H7 (cell line): ENCODE results near the gene KDR. TPM values are rescaled to one million over a fixed set of nuclear protein-coding genes. Genes with fewer than 3 reads are reported as not detected.

ENCODE experiments used
- DNase-seq: peaks from one replicate; pipeline ENCODE4 v3.0.0; 2012
- H3K27me3 ChIP-seq: 2 replicates; pipeline ENCODE4 v1.6.0; 2011; ENCODE audit warnings: mild to moderate bottlenecking, low read length; ENCODE audit not compliant: control insufficient read depth, insufficient read depth
- H3K36me3 ChIP-seq: replicated peaks from 2 replicates; pipeline ENCODE4 v1.5.1; 2011; ENCODE audit warnings: low read length; ENCODE audit not compliant: control insufficient read depth, insufficient read depth
- H3K4me3 ChIP-seq: 2 replicates; pipeline ENCODE4 v1.5.1; 2011; ENCODE audit warnings: low read depth, mild to moderate bottlenecking, control low read depth, low read length, moderate library complexity; ENCODE audit not compliant: insufficient read depth
- total RNA-seq: library from RNA; depleted of rRNA; stranded (reverse); fragments of >200 nt; shearing (Covaris generic); gene quantifications from 2 replicates; pipeline ENCODE4 v1.2.3, GENCODE V29; 2014

KDR gene
- total RNA-seq, 1 experiment from 2014 or later: 29.7 TPM

GRCh38 chr4:55107054-55107453 lies 18.3 kb downstream of the KDR start:
- H3K4me3 ChIP-seq: no peak overlapping the region
- H3K36me3 ChIP-seq: peaks cover 41% of the 10 kb centered on the region
- no peaks in the 10 kb centered on the region for H3K27me3 ChIP-seq
- no peak for DNase-seq

GRCh38 chr4:55103224-55103623 lies 22.2 kb downstream of the KDR start:
- Histone ChIP-seq H3K27me3 (no peaks in the 10 kb centered on the region), H3K4me3 (no peak overlapping the region), H3K36me3 (peaks cover 46% of the 10 kb centered on the region)
- no peak for DNase-seq

- Histone ChIP-seq H3K27me3 (no peaks in the 10 kb centered on the region), H3K36me3 (peaks cover 47% of the 10 kb centered on the region), H3K4me3 (no peak overlapping the region)
- no peak for DNase-seq
Measured at GRCh38 chr4:55099816-55100215, 25.6 kb downstream of the KDR start.

GRCh38 chr4:55098456-55099204 lies 26.8 kb downstream of the KDR start:
- no peak overlapping the region for H3K4me3 ChIP-seq
- H3K36me3 ChIP-seq: peaks cover 44% of the 10 kb centered on the region
- no peak for DNase-seq
- H3K27me3 ChIP-seq: no peaks in the 10 kb centered on the region

GRCh38 chr4:55096619-55097018 lies 28.8 kb downstream of the KDR start:
- Histone ChIP-seq H3K36me3 (peaks cover 40% of the 10 kb centered on the region), H3K27me3 (no peaks in the 10 kb centered on the region), H3K4me3 (no peak overlapping the region)
- DNase-seq: no peak

- H3K36me3 ChIP-seq: peaks cover 39% of the 10 kb centered on the region
Measured at GRCh38 chr4:55096045-55096444, 29.4 kb downstream of the KDR start.

GRCh38 chr4:55092504-55092903 lies 32.9 kb downstream of the KDR start:
- H3K4me3 ChIP-seq: no peak overlapping the region
- DNase-seq: no peak
- H3K36me3 ChIP-seq: peaks cover 39% of the 10 kb centered on the region
- no peaks in the 10 kb centered on the region for H3K27me3 ChIP-seq

More at GRCh38 chr4:55096045-55096444, 29.4 kb downstream of the KDR start:
- no peaks in the 10 kb centered on the region for H3K27me3 ChIP-seq
- H3K4me3 ChIP-seq: no peak overlapping the region
- DNase-seq: no peak

- no peaks in the 10 kb centered on the region for H3K27me3 ChIP-seq
- no peak overlapping the region for H3K4me3 ChIP-seq
- DNase-seq: no peak
- H3K36me3 ChIP-seq: peaks cover 35% of the 10 kb centered on the region
Measured at GRCh38 chr4:55089916-55090315, 35.5 kb downstream of the KDR start.

GRCh38 chr4:55087913-55088260 lies 37.5 kb downstream of the KDR start:
- H3K4me3 ChIP-seq: no peak overlapping the region
- no peak for DNase-seq
- peaks cover 32% of the 10 kb centered on the region for H3K36me3 ChIP-seq
- H3K27me3 ChIP-seq: no peaks in the 10 kb centered on the region

- H3K4me3 ChIP-seq: no peak overlapping the region
- no peak for DNase-seq
- peaks cover 31% of the 10 kb centered on the region for H3K36me3 ChIP-seq
- no peaks in the 10 kb centered on the region for H3K27me3 ChIP-seq
Measured at GRCh38 chr4:55087009-55087912, 38.1 kb downstream of the KDR start.

GRCh38 chr4:55086578-55086977 lies 38.8 kb downstream of the KDR start:
- no peak overlapping the region for H3K4me3 ChIP-seq
- H3K27me3 ChIP-seq: no peaks in the 10 kb centered on the region
- H3K36me3 ChIP-seq: peaks cover 28% of the 10 kb centered on the region
- no peak for DNase-seq

- no peak for DNase-seq
- no peaks in the 10 kb centered on the region for H3K27me3 ChIP-seq
- peaks cover 29% of the 10 kb centered on the region for H3K36me3 ChIP-seq
- H3K4me3 ChIP-seq: no peak overlapping the region
Measured at GRCh38 chr4:55083735-55084134, 41.7 kb downstream of the KDR start.

- Histone ChIP-seq H3K4me3 (no peak overlapping the region), H3K27me3 (no peaks in the 10 kb centered on the region), H3K36me3 (peaks cover 26% of the 10 kb centered on the region)
- no peak for DNase-seq
Measured at GRCh38 chr4:55082756-55083155, 42.6 kb downstream of the KDR start.

GRCh38 chr4:55080174-55080865 lies 45.1 kb downstream of the KDR start:
- Histone ChIP-seq H3K36me3 (peaks cover 16% of the 10 kb centered on the region), H3K4me3 (no peak overlapping the region), H3K27me3 (no peaks in the 10 kb centered on the region)
- DNase-seq: no peak
